WTC11 (cell line): ENCODE data around the gene METRNL. TPM values are rescaled to one million over a fixed set of nuclear protein-coding genes. Genes with fewer than 3 reads are reported as not detected.
"Not testable (repeated sequence)": the region's sequence is repeated elsewhere in the genome, so short reads cannot be mapped to it uniquely, and the experiment has no call there.

ENCODE experiments used
- ATAC-seq: fragments of 200-7000 bp; cut with Tn5 transposase; 2 replicates; pipeline ENCODE4 v1.10.0; 2021; ENCODE audit warnings: mild to moderate bottlenecking, moderate library complexity
- CTCF ChIA-PET: fragments of 300-600 bp; sonication (Branson Sonifier 250); formaldehyde crosslinking; loops from one replicate; lab custom pipeline; 2021; ENCODE audit warnings: antibody characterized with exemption; lab: Charles Lee
- POLR2A ChIA-PET: fragments of 350-600 bp; sonication (Branson Sonifier 250); formaldehyde crosslinking; loops from one replicate; lab custom pipeline; 2021; ENCODE audit warnings: antibody characterized with exemption; lab: Charles Lee
- DNase-seq: peaks from one replicate; pipeline ENCODE4 v3.0.0; 2021; ENCODE audit warnings: low spot score
- H3K27ac Mint-ChIP-seq: 2 replicates; pipeline ENCODE4 v1.8.0; 2021; ENCODE audit warnings: mixed read lengths
- H3K27me3 Mint-ChIP-seq: 2 replicates; pipeline ENCODE4 v1.8.0; 2021; ENCODE audit warnings: low read depth, mild to moderate bottlenecking, moderate library complexity, mixed read lengths
- H3K36me3 Mint-ChIP-seq: 2 replicates; pipeline ENCODE4 v1.8.0; 2021; ENCODE audit warnings: mixed read lengths
- H3K4me1 Mint-ChIP-seq: 2 replicates; pipeline ENCODE4 v1.8.0; 2022; ENCODE audit warnings: mixed read lengths
- H3K4me3 Mint-ChIP-seq: 2 replicates; pipeline ENCODE4 v1.8.0; 2021; ENCODE audit warnings: mild to moderate bottlenecking, moderate library complexity, mixed read lengths
- H3K9me3 Mint-ChIP-seq: 2 replicates; pipeline ENCODE4 v1.8.0; 2021; ENCODE audit warnings: mixed read lengths
- E2F4 ChIP-seq: sonication (generic); formaldehyde crosslinking; IDR thresholded peaks from 2 replicates; pipeline ENCODE4 v1.8.1; 2022; ENCODE audit warnings: low read depth, mild to moderate bottlenecking, moderate library complexity, missing genetic modification reagents, borderline replicate concordance
- E2F5 ChIP-seq: sonication (generic); formaldehyde crosslinking; IDR thresholded peaks from 2 replicates; pipeline ENCODE4 v1.8.1; 2022; ENCODE audit warnings: mild to moderate bottlenecking, moderate library complexity, missing genetic modification reagents
- ERG ChIP-seq: fragments of 250-450 bp; sonication (Bioruptor Pico); IDR thresholded peaks from 2 replicates; pipeline ENCODE4 v1.8.0; 2021; ENCODE audit warnings: mild to moderate bottlenecking
- ETV6 ChIP-seq: sonication (generic); formaldehyde crosslinking; IDR thresholded peaks from 2 replicates; pipeline ENCODE4 v1.8.1; 2022; ENCODE audit warnings: mild to moderate bottlenecking, missing genetic modification reagents
- IRF2 ChIP-seq: sonication (generic); formaldehyde crosslinking; IDR thresholded peaks from 2 replicates; pipeline ENCODE4 v1.8.0; 2022; ENCODE audit warnings: low read depth, missing genetic modification reagents, borderline replicate concordance
- NFYB ChIP-seq: sonication (generic); formaldehyde crosslinking; conservative IDR thresholded peaks from 2 replicates; pipeline ENCODE4 v1.8.0; 2022; ENCODE audit warnings: low read depth, missing genetic modification reagents
- PRDM15 ChIP-seq: sonication (generic); formaldehyde crosslinking; IDR thresholded peaks from 2 replicates; pipeline ENCODE4 v1.8.0; 2022; ENCODE audit warnings: missing genetic modification reagents
- RELA ChIP-seq: sonication (generic); formaldehyde crosslinking; IDR thresholded peaks from 2 replicates; pipeline ENCODE4 v1.8.1; 2022; ENCODE audit warnings: missing genetic modification reagents, mild to moderate bottlenecking, borderline replicate concordance
- ZBTB21 ChIP-seq: sonication (generic); formaldehyde crosslinking; IDR thresholded peaks from 2 replicates; pipeline ENCODE4 v1.8.1; 2023; ENCODE audit warnings: mild to moderate bottlenecking, missing genetic modification reagents, borderline replicate concordance
- ZNF121 ChIP-seq: sonication (generic); formaldehyde crosslinking; IDR thresholded peaks from 2 replicates; pipeline ENCODE4 v1.8.0; 2023; ENCODE audit warnings: missing genetic modification reagents
- ZNF425 ChIP-seq: fragments of 250-450 bp; sonication (Bioruptor Pico); conservative IDR thresholded peaks from 2 replicates; pipeline ENCODE4 v1.9.0; 2021; ENCODE audit warnings: mild to moderate bottlenecking
- total RNA-seq: library from RNA; stranded (reverse); gene quantifications from 3 replicates; pipeline ENCODE4 v1.2.3, GENCODE V29; 2021

The METRNL gene
- total RNA-seq, 1 experiment from 2014 or later = 27.7 TPM

- peaks cover 2% of the 10 kb centered on the region; the same call in 1 of the 2 replicates for H3K27me3 Mint-ChIP-seq
- DNase-seq (no peak), ATAC-seq (no peak)
- ChIA-PET POLR2A (no interaction called here), CTCF (no interaction called here)
- TF ChIP-seq ETV6 (CRISPR knock-in tag) (no peak), ZBTB21 (no peak), IRF2 (CRISPR knock-in tag) (no peak), ZNF121 (CRISPR knock-in tag) (no peak), RELA (no peak), E2F4 (CRISPR knock-in tag) (no peak), E2F5 (CRISPR knock-in tag) (no peak), ZNF425 (no peak), ERG (CRISPR knock-in tag) (no peak), PRDM15 (no peak)
- H3K36me3 Mint-ChIP-seq = peaks cover 53% of the 10 kb centered on the region
- no peak overlapping the region for H3K27ac Mint-ChIP-seq
- no peak overlapping the region for H3K4me3 Mint-ChIP-seq
- peaks cover 5% of the 10 kb centered on the region for H3K4me1 Mint-ChIP-seq
- peaks cover 26% of the 10 kb centered on the region for H3K9me3 Mint-ChIP-seq
These were observed 32.8 kb upstream of the METRNL start for GRCh38 chr17:83046448-83047181.

DNA sequence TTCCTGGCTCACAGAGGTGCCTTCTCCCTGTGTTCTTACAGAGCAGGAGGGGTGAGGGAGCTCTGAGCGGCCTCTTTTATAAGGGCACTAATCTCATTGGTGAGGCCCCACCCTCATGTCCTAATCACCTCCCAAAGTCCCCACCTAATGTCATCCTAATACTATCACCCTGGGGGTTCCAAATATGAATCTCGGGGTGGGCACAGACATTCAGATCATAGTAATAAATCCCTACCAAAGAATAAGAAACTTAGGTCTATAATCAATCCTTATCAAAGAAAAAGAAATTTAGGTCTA is 32.3 kb upstream of the METRNL start:
- no peak for ATAC-seq
- Mint-ChIP-seq H3K36me3 (peaks cover 47% of the 10 kb centered on the region), H3K9me3 (peaks cover 24% of the 10 kb centered on the region), H3K27me3 (peaks cover 2% of the 10 kb centered on the region; the same call in 1 of the 2 replicates), H3K4me1 (peaks cover 5% of the 10 kb centered on the region), H3K27ac (no peak overlapping the region), H3K4me3 (no peak overlapping the region)
- no peak for DNase-seq
- POLR2A ChIA-PET = no interaction called here
- CTCF ChIA-PET = no interaction called here
- no peak for TF ChIP-seq NFYB (CRISPR knock-in tag)

DNA sequence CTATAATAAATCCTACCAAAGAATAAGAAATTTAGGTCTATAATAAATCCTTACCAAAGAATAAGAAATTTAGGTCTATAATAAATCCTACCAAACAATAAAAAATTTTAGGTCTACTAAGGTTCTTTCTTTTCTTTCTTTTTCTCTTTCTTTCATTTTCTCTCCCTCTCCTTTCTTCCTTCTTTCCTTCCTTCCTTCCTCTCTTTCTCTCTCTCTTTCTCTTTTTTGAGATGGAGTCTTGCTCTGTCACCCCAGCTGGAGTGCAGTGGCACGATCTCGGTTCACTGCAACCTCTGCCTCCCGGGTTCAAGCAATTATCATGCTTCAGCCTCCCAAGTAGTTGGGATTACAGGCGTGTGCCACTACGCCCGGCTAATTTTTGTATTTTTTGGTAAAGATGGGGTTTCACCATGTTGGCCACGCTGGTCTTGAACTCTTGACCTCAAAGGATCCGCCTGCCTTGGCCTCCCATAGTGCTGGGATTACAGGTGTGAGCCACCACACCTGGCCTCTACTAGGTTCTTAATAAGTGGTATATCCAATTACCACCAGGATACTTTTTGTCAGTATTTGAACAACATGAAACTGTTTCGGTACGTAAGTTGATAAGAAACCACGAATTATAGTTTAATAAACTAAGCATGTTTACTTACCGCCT is 31.5 kb upstream of the METRNL start:
- POLR2A ChIA-PET, CTCF ChIA-PET, H3K27ac Mint-ChIP-seq, H3K4me3 Mint-ChIP-seq, H3K27me3 Mint-ChIP-seq, H3K4me1 Mint-ChIP-seq, DNase-seq, ATAC-seq: not testable (repeated sequence)
- Mint-ChIP-seq H3K36me3 (peaks cover 39% of the 10 kb centered on the region), H3K9me3 (peaks cover 16% of the 10 kb centered on the region)
